ENCODE data around the gene INTS2. TPM values are rescaled to one million over a fixed set of nuclear protein-coding genes. Genes with fewer than 3 reads are reported as not detected.
"Not testable (repeated sequence)": the region's sequence is repeated elsewhere in the genome, so short reads cannot be mapped to it uniquely, and the experiment has no call there.

INTS2 gene
- total RNA-seq, 1 donor from 2014 or later: 9.5 TPM

DNA sequence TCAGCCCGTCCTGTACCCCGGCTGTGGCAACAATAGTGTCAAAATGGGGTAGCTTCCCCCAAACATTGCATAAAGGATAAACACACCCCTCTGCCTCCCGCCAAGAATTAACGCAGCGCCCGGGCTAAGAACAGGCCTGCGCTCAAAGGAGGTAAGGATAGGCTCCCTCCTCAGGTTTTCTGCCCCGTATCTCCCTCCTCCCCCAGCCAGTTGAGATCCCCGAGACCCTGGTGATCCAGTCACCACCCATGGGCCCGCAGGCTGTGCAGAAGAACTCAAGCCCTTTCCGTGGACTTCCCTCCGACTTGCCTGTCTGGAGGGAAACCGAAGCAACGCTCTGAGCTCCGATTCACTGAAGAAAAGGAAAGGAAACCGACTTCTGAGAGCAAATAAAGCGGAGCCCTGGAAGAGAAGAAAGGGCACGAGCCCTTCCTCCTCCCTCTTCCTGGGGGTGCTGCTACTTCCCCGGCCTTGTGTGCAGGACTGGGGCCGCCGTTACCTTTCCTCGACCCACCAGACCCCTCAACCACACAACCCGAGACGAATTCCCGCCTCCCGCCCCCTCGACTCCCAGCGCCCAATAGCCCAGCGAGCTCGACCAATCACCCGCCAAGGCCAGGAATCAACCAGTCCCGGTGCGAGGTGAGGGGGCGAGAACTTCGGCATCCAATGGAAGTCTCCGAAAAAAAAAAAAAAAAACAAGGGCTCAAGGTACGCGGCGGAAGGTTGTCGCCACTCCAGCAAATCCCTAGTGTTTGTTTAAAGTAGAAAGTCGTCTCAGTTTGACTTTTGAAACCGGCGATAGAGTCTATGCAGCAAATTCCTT lies 64.6 kb downstream of the INTS2 start, which contains the start of gene BRIP1:
Gene BRIP1, minus strand, starts transcription at position 554 of the 826 bp plus-strand sequence. CDS start 1,989 bp downstream, outside the sequence.
- H3K27me3 Mint-ChIP-seq (ENCODE audit: low read depth): no peaks in the 10 kb centered on the region
- H3K36me3 Mint-ChIP-seq (ENCODE audit: low read depth): no peaks in the 10 kb centered on the region
- TF ChIP-seq, protein P1, sequence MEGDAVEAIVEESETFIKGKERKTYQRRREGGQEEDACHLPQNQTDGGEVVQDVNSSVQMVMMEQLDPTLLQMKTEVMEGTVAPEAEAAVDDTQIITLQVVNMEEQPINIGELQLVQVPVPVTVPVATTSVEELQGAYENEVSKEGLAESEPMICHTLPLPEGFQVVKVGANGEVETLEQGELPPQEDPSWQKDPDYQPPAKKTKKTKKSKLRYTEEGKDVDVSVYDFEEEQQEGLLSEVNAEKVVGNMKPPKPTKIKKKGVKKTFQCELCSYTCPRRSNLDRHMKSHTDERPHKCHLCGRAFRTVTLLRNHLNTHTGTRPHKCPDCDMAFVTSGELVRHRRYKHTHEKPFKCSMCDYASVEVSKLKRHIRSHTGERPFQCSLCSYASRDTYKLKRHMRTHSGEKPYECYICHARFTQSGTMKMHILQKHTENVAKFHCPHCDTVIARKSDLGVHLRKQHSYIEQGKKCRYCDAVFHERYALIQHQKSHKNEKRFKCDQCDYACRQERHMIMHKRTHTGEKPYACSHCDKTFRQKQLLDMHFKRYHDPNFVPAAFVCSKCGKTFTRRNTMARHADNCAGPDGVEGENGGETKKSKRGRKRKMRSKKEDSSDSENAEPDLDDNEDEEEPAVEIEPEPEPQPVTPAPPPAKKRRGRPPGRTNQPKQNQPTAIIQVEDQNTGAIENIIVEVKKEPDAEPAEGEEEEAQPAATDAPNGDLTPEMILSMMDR (IDR thresholded peaks at IDR 0.05): no peak
- H3K4me1 Mint-ChIP-seq (ENCODE audit: low read depth): peaks cover 34% of the 10 kb centered on the region
- DNase-seq (ENCODE audit: low spot score): peak; percentile 97
- H3K9me3 Mint-ChIP-seq (ENCODE audit: low read depth): no peaks in the 10 kb centered on the region
- peak within 1 kb of the TSS; percentile 95 for H3K4me3 Mint-ChIP-seq (ENCODE audit: unreplicated experiment)
- peak within 1 kb of the TSS; percentile 99 for H3K27ac Mint-ChIP-seq (ENCODE audit: unreplicated experiment)

DNA sequence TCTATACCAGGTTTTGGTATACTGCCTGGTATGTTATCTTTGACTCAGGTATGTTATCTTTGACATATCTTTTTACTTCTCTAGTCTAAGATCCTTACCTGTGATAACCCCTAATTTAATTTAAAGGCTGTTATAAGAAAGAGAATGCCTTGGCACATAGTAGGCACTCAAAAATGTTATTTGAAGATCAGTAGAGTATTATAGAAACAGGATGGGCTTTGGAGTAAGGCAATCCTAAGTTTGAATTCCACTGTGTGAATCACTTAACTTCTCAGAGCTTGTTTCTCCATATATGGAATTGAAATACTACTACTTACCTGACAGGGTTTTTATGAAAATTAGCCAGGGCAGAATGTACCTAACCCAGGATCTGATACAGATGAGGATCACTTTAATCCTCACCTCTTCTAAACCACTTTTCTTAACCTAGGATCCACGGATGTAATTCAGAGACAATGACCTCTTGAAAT lies 65.6 kb downstream of the INTS2 start:
- TF ChIP-seq, protein P1 (IDR thresholded peaks at IDR 0.05): no peak
- DNase-seq (ENCODE audit: low spot score): no peak
- no peaks in the 10 kb centered on the region for H3K36me3 Mint-ChIP-seq (ENCODE audit: low read depth)

DNA sequence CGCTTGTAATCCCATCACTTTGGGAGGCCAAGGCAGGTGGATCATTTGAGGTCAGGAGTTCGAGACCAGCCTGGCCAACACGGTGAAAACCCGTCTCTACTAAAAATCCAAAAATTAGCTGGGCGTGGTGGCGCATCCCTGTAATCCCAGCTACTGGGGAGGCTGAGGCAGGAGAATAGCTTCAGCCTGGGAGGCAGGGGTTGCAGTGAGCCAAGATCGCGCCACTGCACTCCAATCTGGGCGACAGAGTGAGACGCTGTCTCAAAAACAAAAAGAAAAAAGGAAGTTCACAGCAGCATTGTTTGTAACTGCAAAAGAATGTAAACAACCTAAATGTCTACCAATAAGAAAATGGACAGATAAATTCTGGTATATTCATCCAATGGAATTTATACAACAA lies 67.4 kb downstream of the INTS2 start:
- not testable (repeated sequence) for H3K9me3 Mint-ChIP-seq (ENCODE audit: low read depth); H3K4me3 Mint-ChIP-seq (ENCODE audit: unreplicated experiment); H3K27me3 Mint-ChIP-seq (ENCODE audit: low read depth); H3K27ac Mint-ChIP-seq (ENCODE audit: unreplicated experiment); H3K36me3 Mint-ChIP-seq (ENCODE audit: low read depth); DNase-seq (ENCODE audit: low spot score)
- H3K4me1 Mint-ChIP-seq (ENCODE audit: low read depth): peaks cover 34% of the 10 kb centered on the region

More for the DNA sequence above, 65.6 kb downstream of the INTS2 start:
- Mint-ChIP-seq H3K27ac (ENCODE audit: unreplicated experiment) (peak overlapping the region; percentile 99), H3K4me1 (ENCODE audit: low read depth) (peaks cover 34% of the 10 kb centered on the region), H3K4me3 (ENCODE audit: unreplicated experiment) (peak overlapping the region; percentile 95), H3K9me3 (ENCODE audit: low read depth) (no peaks in the 10 kb centered on the region), H3K27me3 (ENCODE audit: low read depth) (no peaks in the 10 kb centered on the region)

DNA sequence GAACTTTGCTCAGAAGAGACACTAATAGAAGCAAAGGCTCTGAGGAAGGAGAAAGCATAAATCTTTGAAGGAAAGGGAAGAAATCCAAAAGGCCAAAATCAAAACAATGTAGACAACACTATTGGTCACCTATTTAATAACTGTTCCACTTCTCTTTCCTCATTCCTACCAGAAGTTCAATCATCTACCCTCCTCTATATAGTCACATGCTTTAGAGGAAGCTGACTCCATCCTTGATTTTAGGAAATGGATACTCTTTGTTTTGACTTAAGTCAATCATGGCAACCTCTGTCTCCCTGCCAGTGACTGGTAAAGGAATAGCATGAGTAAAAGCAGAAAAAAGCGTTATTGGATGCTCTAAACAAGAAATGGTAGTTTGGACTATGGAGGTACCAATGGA lies 71.7 kb downstream of the INTS2 start:
- peaks cover 4% of the 10 kb centered on the region for H3K4me1 Mint-ChIP-seq (ENCODE audit: low read depth)
- no peaks in the 10 kb centered on the region for H3K27me3 Mint-ChIP-seq (ENCODE audit: low read depth)
- H3K9me3 Mint-ChIP-seq (ENCODE audit: low read depth): no peaks in the 10 kb centered on the region
- TF ChIP-seq, protein P1 (IDR thresholded peaks at IDR 0.05): no peak
- no peak overlapping the region for H3K4me3 Mint-ChIP-seq (ENCODE audit: unreplicated experiment)
- peaks cover 2% of the 10 kb centered on the region for H3K36me3 Mint-ChIP-seq (ENCODE audit: low read depth)
- no peak overlapping the region for H3K27ac Mint-ChIP-seq (ENCODE audit: unreplicated experiment)
- DNase-seq (ENCODE audit: low spot score): no peak

DNA sequence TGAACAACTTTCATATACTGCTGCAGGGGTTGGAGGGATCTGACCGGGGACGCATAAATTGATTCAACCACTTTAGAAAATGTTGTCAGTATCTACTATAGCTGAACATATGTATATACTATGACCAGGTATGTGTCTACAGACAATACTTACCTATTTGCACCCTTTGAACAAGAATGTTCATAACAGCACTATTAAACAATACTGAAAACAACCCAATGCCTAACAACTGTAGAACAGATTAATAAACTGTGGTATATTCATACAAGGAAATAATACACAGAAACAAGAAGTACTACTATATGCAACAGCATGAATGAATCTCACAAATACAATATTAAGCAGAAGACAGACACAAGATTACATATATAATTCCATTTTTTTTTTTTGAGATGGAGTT lies 74.9 kb downstream of the INTS2 start:
- no peak overlapping the region for H3K4me3 Mint-ChIP-seq (ENCODE audit: unreplicated experiment)
- peaks cover 2% of the 10 kb centered on the region for H3K36me3 Mint-ChIP-seq (ENCODE audit: low read depth)
- no peak overlapping the region for H3K27ac Mint-ChIP-seq (ENCODE audit: unreplicated experiment)
- H3K27me3 Mint-ChIP-seq (ENCODE audit: low read depth): no peaks in the 10 kb centered on the region
- no peaks in the 10 kb centered on the region for H3K4me1 Mint-ChIP-seq (ENCODE audit: low read depth)
- no peaks in the 10 kb centered on the region for H3K9me3 Mint-ChIP-seq (ENCODE audit: low read depth)
- TF ChIP-seq, protein P1 (IDR thresholded peaks at IDR 0.05): no peak
- no peak for DNase-seq (ENCODE audit: low spot score)

Data from chondrocyte (in vitro differentiated cells).